GM19468 (cell line): ENCODE measurements around the gene NDUFA12.

Experiments used
- ATAC-seq: cut with Tn5 transposase; IDR thresholded peaks from one replicate; pipeline ENCODE4 v1.9.1; 2021; ENCODE audit warnings: mild to moderate bottlenecking, moderate library complexity, moderate number of reproducible peaks; ENCODE audit not compliant: unreplicated experiment; ENCODE audit errors: extremely low read depth

Gene NDUFA12

DNA sequence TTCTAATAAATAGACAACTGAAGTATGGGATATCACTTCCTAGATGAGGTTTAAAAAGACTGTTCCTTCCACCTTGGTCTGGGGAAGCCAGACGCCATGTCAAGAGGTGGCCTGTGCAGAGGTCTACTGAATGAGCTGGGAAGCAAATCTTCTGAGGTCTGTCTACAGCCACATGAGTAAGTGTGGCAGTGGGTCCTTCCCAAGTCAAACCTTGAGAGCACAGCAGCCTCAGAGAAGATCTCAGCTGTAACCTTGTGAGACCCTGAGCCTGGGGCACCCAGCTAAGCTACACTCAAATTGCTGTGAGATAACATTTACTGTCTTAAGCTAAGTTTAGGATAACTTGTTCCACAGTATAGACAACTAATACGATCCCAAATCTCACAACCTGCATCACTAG is 20.2 kb downstream of the NDUFA12 start:
- ATAC-seq: no peak

GRCh38 chr12:94982456-94982855 is 21.0 kb downstream of the NDUFA12 start:
- ATAC-seq: no peak

- ATAC-seq: no peak
These were observed 22.9 kb downstream of the NDUFA12 start for GRCh38 chr12:94980577-94980976.

DNA sequence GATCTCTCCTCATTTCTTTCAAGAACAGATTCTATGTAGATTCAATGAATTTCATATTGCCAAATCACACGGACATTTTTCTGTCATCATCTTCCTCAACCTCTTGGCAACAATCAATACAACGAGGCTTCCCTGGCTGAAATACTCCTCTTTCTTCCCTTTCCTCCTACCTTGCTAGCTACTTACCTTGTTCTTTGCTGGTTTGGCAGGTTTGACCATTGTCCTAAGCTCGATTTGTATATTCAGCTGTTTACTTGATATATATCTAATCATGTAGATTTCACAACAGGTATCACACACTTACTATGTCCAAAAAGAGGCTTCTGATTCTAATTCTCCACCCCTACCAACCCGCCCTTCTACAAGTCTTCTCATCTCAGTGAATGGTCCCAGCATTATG is 23.6 kb downstream of the NDUFA12 start:
- no peak for ATAC-seq

GRCh38 chr12:94977766-94978468 is 25.6 kb downstream of the NDUFA12 start:
- no peak for ATAC-seq

DNA sequence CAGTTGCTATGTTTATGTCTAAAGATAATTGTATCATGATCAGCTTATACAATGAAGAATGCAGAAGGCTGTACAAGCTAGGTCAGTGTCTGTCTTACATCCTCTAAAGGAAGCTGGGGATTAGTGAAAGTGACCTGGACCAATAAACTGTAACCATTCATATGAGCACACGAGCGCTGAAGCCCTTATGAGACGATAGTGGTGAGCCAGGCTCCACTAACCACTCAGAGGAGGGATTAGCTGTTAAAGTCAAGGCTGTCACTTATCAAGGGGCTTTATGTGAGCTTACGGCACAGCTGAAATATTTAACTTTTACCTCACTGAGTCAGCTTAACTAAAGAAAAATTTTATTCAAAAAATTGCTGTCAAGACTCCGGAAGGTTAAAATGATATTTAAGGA is 30.3 kb downstream of the NDUFA12 start:
- no peak for ATAC-seq

DNA sequence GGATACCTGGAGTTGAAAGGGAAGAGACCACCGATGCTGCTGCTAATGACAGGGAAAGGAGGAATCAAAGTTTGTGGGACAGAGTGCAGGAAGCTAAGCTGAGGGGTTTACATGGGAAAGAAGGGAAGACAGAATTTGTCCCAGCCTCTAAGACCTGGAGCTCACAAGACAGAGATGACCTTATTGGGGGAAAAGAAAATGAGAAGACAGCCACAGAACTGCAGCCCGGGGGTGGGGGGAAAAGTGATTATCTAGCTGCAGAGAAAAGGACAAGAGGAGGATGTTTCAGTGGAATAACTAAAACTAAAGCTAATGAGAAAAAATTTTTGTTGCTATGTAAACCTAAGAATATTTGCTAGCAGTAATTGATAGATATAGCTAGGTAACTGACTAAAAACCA is 30.7 kb downstream of the NDUFA12 start:
- no peak for ATAC-seq

DNA sequence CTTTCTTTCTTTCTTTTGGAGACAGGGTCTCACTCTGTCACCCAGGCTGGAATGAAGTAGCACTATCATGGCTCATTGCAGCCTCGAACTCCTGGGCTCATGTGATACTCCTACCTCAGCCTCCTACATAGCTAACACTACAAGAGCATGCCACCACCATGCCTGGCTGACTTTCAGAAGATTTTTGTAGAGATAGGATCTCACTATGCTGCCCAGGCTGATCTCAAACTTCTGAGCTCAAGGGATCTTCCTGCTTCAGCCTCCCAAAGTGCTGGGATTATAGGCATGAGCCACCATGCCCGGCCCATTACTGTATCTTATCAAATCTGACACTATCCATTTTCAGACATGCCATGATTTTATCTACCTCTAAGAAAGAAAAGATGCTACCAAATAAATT is 31.6 kb downstream of the NDUFA12 start:
- ATAC-seq: no peak

- no peak for ATAC-seq
These were observed 32.9 kb downstream of the NDUFA12 start for GRCh38 chr12:94970560-94970959.

DNA sequence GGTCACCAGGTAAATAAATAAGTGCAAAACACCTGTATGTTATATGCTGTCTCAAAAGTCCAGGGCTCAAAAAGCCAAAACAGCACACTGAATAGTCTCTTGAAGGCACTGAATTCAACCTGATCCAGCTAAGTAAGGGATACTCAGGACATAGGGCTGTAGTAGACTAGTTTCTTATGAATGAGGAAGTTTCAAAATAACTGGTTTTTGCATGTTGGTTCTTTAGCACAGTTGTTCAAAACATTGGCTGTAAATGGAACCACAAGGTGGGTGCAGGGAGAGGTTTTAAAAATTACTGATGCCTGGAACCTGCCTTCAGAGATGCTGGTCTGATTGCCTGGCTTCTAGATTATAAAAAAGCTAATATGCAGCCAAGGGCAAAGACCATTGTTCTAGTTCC is 34.1 kb downstream of the NDUFA12 start:
- ATAC-seq: no peak

DNA sequence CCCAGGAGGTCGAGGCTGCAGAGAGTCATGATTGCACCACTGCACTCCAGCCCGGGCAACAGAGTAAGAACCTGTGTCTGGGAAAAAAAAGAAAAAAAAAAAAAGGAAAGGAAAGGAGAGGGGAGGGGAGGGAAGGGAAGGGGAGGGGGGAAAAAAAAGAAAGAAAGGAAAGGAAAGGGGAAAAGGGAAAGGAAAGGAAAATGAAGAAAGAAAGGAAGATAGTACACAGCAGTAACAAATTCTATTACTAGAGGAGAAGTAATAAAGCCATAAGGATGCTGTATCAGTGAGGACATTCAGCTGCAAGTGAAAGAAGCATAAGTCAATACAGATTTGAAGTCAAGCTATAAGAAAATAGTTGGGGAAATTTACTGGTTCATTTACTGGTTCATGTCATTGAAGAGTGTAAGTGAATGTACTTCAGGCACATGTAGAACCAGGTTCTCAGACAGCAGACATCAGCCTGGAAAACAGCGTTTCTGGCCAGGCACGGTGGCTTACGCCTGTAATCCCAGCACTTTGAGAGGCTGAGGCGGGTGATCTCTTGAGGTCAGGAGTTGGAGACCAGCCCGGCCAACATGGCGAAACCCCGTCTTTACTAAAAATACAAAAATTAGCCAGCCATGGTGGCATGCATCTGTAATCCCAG is 37.4 kb downstream of the NDUFA12 start:
- no peak for ATAC-seq

- ATAC-seq: no peak
These were observed 39.8 kb downstream of the NDUFA12 start for GRCh38 chr12:94963649-94964048.

DNA sequence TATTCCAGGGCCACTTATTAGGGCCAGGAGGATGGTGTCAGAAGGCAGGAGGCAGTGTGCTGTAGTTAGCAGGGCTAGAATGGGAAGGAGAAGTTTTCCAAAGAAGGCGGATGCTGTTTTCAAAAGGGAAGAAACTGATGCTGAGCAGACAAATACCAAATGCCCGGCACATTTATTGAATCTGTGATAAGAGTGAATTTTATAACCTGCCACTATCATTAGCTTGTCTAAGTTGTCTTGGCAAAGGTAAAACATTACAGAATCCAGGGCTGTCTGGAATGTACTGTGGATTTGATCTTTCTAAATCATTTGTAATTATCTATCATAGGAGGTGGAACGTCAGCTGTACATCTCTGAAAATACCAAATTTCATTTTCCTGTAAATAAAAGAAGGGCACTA is 40.8 kb downstream of the NDUFA12 start:
- ATAC-seq: no peak

- no peak for ATAC-seq
These were observed 41.6 kb downstream of the NDUFA12 start for GRCh38 chr12:94961911-94962310.

- ATAC-seq: no peak
These were observed 42.2 kb downstream of the NDUFA12 start for GRCh38 chr12:94961256-94961824.

GRCh38 chr12:94957006-94957405 is 46.5 kb downstream of the NDUFA12 start:
- ATAC-seq: no peak

DNA sequence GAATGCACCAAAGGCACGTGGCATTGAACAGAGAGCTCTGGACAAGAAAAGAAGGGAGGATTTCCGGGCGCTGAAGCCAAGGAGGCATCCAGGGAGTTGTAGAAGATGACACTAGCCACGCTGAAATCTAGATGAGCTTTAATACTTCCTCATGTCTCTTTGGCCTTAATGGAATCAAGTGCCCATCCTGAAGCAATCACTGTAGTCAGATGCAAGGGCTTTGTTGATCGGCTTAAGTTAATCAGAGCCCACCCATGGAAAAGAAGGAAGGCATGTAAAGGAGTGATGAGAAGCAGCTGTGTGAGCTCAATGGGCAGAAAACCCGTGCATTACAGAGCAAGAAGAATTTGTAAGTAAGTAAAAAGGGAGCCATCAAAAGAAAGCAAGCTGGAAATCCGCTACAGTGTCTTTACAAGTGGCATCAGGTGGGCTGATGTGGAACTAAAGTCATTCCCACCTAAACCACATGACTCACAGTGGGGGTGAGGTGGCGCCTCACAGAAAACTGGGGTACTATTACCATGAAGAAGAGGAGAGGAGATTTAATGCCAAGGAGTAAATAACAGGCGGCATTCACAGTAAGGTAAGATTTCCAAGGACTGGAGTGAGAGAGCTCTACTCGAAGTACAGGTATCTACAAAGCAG is 48.4 kb downstream of the NDUFA12 start:
- ATAC-seq: no peak

- no peak for ATAC-seq
These were observed 49.3 kb downstream of the NDUFA12 start for GRCh38 chr12:94954029-94954685.

DNA sequence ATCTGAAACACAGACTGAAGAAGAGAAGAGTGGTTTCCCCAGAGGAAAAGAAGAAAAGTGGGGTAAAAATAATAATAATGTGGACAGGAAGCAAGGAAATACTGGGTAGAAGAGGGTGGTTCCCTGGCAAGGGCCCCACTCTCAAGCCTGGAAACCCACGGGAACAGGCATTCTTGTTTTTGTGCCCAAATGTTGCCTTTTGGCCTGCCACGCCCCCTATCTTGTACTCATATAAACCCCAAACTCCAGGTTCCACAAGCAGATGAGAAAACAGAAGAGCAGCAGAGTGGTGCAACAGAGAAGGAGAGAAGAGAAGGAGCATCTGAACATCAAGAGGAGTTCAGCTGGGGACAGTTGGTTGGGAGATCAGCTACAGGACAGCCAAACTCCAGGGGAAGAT is 51.2 kb downstream of the NDUFA12 start:
- no peak for ATAC-seq

DNA sequence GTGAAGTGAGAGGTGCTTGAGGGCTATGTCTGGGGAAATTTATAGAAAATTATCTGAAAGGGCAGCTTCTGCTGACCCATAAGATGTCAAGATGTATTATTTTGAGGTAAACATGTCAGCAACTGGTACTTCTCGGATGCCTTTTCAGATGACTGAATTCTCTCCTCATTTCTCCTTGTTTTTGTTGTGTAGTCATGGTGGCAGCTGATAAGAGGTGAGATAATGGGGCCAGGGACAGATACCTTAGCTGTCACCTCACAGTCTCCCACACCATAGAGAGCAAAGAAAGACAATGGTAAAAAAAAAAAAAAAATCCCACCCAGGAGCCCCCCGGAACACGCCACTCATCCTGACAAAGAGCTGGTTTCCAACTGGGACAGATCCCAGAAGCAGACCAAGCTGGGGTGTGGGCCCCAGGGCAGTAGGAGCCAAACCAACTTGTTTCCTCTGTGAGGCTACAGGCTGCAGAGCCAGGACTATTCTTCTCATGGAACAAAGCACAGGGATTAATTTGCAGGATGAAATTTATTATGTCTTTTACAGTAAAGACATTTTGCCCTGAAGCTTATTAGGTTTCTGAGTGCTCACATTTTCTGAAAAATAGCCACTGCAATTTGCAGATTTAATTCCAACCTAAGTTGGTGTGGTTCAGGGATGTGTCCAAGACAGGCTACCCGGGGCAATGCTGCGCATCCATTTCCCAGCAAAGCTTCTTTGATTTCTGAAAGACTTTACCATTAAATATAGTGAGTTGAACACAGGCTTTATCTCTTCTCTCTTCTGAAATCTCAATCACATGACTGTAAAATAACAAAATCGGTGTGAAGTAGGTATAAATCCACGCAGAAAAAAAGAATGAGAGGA is 52.2 kb downstream of the NDUFA12 start:
- no peak for ATAC-seq
